C4-2B (cell line): Measurements from ENCODE around the gene DGKA.

Experiments used
- ZFX ChIP-seq: fragments of 450-650 bp; IDR thresholded peaks from 2 replicates; pipeline ENCODE4 v1.6.1; 2017
- TF ChIP-seq, protein P1 (sequence below): fragments of 450-650 bp; conservative IDR thresholded peaks from 2 replicates; pipeline ENCODE4 v1.5.1; 2017; ENCODE audit warnings: mild to moderate bottlenecking

- TF ChIP-seq, protein P1, sequence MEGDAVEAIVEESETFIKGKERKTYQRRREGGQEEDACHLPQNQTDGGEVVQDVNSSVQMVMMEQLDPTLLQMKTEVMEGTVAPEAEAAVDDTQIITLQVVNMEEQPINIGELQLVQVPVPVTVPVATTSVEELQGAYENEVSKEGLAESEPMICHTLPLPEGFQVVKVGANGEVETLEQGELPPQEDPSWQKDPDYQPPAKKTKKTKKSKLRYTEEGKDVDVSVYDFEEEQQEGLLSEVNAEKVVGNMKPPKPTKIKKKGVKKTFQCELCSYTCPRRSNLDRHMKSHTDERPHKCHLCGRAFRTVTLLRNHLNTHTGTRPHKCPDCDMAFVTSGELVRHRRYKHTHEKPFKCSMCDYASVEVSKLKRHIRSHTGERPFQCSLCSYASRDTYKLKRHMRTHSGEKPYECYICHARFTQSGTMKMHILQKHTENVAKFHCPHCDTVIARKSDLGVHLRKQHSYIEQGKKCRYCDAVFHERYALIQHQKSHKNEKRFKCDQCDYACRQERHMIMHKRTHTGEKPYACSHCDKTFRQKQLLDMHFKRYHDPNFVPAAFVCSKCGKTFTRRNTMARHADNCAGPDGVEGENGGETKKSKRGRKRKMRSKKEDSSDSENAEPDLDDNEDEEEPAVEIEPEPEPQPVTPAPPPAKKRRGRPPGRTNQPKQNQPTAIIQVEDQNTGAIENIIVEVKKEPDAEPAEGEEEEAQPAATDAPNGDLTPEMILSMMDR, result no peak
- TF ChIP-seq ZFX, result no peak
Observed at GRCh38 chr12:55899082-55899481, 31.9 kb upstream of the DGKA start.
